Stomach (tissue), 9 donors: ENCODE data around the gene SERINC3. TPM values are rescaled to one million over a fixed set of nuclear protein-coding genes. Genes with fewer than 3 reads are reported as not detected.

ENCODE experiments used
- DNase-seq, 2 donors: peaks; one replicate each; pipeline versions ENCODE4 v3.0.0 to v3.0.0-alpha.2; 2013 to 2019
- H3K27ac ChIP-seq, 5 donors: fragments of 200-600 bp in 4 of 5; sonication (generic) in 4 of 5; one replicate each; pipeline ENCODE4 v1.5.1; 2013 to 2019; ENCODE audit warnings: mild to moderate bottlenecking in 1 of 5, moderate library complexity in 1 of 5
- H3K27me3 ChIP-seq, 3 donors: fragments of 200-600 bp; sonication (generic); one replicate each; pipeline ENCODE4 v1.5.1; 2017 to 2019; ENCODE audit warnings: mixed run types in 1 of 3
- H3K36me3 ChIP-seq, 4 donors: fragments of 200-600 bp; sonication (generic); 1 replicate in 3 of 4; 2 replicates in 1 of 4; pipeline ENCODE4 v1.5.1; 2016 to 2019
- H3K4me1 ChIP-seq, 4 donors: fragments of 200-600 bp; sonication (generic); one replicate each; pipeline ENCODE4 v1.5.1; 2016 to 2019
- H3K4me3 ChIP-seq, 4 donors: fragments of 200-600 bp; sonication (generic) in 3 of 4; one replicate each; pipeline ENCODE4 v1.5.1; 2016 to 2019; ENCODE audit warnings: mild to moderate bottlenecking in 1 of 4
- H3K9me3 ChIP-seq, 4 donors: fragments of 200-600 bp; sonication (generic); one replicate each; pipeline ENCODE4 v1.5.1; 2016 to 2019
- CTCF ChIP-seq, 7 experiments: fragments of 450-650 bp in 4 of 7; fragments of 200-600 bp in 3 of 7; sonication (generic) in 3 of 7; IDR thresholded peaks; one replicate each; pipeline ENCODE4 v1.5.1; 2016 to 2019; ENCODE audit warnings: antibody characterized with exemption in 7 of 7, control low read depth in 2 of 7, mild to moderate bottlenecking in 1 of 7
- EP300 ChIP-seq: sonication (generic); formaldehyde crosslinking; IDR thresholded peaks from one replicate; pipeline ENCODE4 v1.6.1; 2017; ENCODE audit warnings: antibody characterized with exemption
- POLR2A ChIP-seq, 4 donors: fragments of 450-650 bp; IDR thresholded peaks; one replicate each; pipeline ENCODE4 v1.6.1; 2016; ENCODE audit warnings: antibody characterized with exemption in 4 of 4, control low read depth in 2 of 4, mild to moderate bottlenecking in 1 of 4, moderate library complexity in 1 of 4
- POLR2AphosphoS5 ChIP-seq, 3 donors: sonication (generic); formaldehyde crosslinking; IDR thresholded peaks; one replicate each; pipeline ENCODE4 v1.6.1; 2016; ENCODE audit warnings: antibody characterized with exemption in 3 of 3
- WGBS, 5 donors: extraction: QIAGEN DNeasy Blood & Tissue Kit in 3 of 5; methylation state at CpG; one replicate each; pipeline versions ENCODE4 v1.1.5 to v1.1.7; 2013 to 2018; 5-methylcytosine and 5-hydroxymethylcytosine counted together
- intact Hi-C: fragments of 100-400 bp; cut with DNase I; formaldehyde crosslinking; loops from one replicate; pipeline ENCODE4 v1.15.1; 2023; ENCODE audit warnings: low total_unique reads
- polyA plus RNA-seq, 3 donors: library from polyadenylated mRNA; stranded (reverse); fragments of 200-250 nt; gene quantifications; one replicate each; pipeline ENCODE4 v1.2.3, GENCODE V29; 2013
- total RNA-seq, 5 donors: library from RNA; depleted of rRNA; stranded (reverse); fragments of >200 nt; gene quantifications; one replicate each; pipeline versions ENCODE4 v1.1.0 to v1.2.3, GENCODE V29; 2014 to 2016
- donor health status: healthy with polysubstance abuse.
- donor health status: Bipolar disorder and iron deficiency.
- donor health status: healthy.

SERINC3 gene
- total and polyA plus RNA-seq, 8 donors: 9.6 to 109 (median 42.9) TPM

DNA sequence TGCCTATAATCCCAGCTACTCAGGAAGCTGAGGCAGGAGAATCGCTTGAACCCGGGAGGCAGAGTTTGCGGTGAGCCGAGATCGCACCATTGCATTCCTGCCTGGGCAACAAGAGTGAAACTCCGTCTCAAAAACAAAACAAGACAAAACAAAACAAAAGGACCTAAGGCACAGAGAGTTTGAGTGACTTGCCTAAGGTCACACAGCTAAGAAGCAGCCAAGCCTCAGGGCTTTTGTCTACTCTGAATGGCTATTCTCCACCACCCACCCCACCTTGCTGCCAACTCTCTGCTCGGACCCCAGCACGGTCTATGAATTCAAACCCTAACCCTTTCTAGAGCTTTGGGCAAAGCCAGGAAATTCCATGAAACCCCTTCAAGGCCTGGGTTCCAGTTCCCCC, 65.3 kb downstream of the SERINC3 start:
- WGBS, 5 donors: 86 to 94% (median 89%) methylated on average over 8 of the region's 8 CpGs
- TF ChIP-seq CTCF (IDR thresholded peaks at IDR 0.05): no peak
- TF ChIP-seq POLR2A (IDR thresholded peaks at IDR 0.05): no peak
- TF ChIP-seq POLR2AphosphoS5 (IDR thresholded peaks at IDR 0.05): no peak
- TF ChIP-seq EP300: no peak
- no peaks in the 10 kb centered on the region for H3K36me3 ChIP-seq
- intact Hi-C loops: no loop called here
- DNase-seq: no peak
- H3K27me3 ChIP-seq: no peaks in the 10 kb centered on the region
- no peaks in the 10 kb centered on the region for H3K4me1 ChIP-seq
- H3K27ac ChIP-seq: no peak overlapping the region
- H3K9me3 ChIP-seq: no peaks in the 10 kb centered on the region
- H3K4me3 ChIP-seq: no peak overlapping the region

- intact Hi-C loops: no loop called here
- no peaks in the 10 kb centered on the region for H3K36me3 ChIP-seq
- WGBS, 5 donors: 53 to 75% (median 67%) methylated on average over 3 of the region's 3 CpGs
These were observed 66.7 kb downstream of the SERINC3 start for GRCh38 chr20:44455126-44455525.

GRCh38 chr20:44454306-44454963, 67.4 kb downstream of the SERINC3 start:
- WGBS, 5 donors: 81 to 92% (median 88%) methylated on average over 7 of the region's 7 CpGs

More at GRCh38 chr20:44455126-44455525, 66.7 kb downstream of the SERINC3 start:
- no peak for DNase-seq
- no peaks in the 10 kb centered on the region for H3K9me3 ChIP-seq
- no peaks in the 10 kb centered on the region for H3K27me3 ChIP-seq
- H3K27ac ChIP-seq: no peak overlapping the region
- H3K4me1 ChIP-seq: peaks cover 0 to 5% (median 2%) of the 10 kb centered on the region in 4 donors
- H3K4me3 ChIP-seq: no peak overlapping the region
- no peak for TF ChIP-seq CTCF (IDR thresholded peaks at IDR 0.05)
- TF ChIP-seq EP300: no peak
- TF ChIP-seq POLR2A (IDR thresholded peaks at IDR 0.05): no peak
- TF ChIP-seq POLR2AphosphoS5 (IDR thresholded peaks at IDR 0.05): no peak

DNA sequence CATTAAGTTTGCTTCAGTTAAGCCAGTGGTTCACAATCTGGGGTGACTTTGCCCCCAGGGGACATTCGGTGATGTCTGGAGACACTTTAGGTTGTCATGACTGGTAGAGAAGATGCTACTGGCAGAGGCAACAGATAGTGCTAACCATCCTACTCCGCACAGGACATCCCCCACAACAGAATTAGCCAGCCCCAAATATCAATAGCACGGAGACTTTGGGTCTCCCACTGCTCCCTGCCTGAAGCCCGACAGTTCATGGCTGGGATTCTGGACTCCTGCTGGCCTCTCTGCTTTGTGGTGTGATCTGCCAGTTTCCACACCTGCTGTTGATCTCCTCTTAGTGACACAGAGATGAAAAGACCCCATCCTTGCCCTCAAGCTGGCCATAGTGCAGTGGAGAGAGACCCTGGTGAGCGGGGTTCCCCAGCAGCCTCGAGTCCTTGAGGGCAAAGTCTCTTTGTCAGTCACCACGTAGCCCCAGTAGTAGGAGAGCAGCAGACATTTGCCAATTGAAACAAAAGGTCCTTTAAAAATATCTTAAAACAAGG, 70.9 kb downstream of the SERINC3 start:
- intact Hi-C loops: no loop called here
- H3K9me3 ChIP-seq: no peaks in the 10 kb centered on the region
- H3K36me3 ChIP-seq: no peaks in the 10 kb centered on the region
- no peaks in the 10 kb centered on the region for H3K27me3 ChIP-seq
- WGBS, 5 donors: 70 to 79% (median 74%) methylated on average over 6 to 7 of the region's 7 CpGs
- DNase-seq: no peak
- H3K4me3 ChIP-seq: no peak overlapping the region
- TF ChIP-seq POLR2A (IDR thresholded peaks at IDR 0.05): no peak
- TF ChIP-seq CTCF (IDR thresholded peaks at IDR 0.05): no peak
- TF ChIP-seq POLR2AphosphoS5 (IDR thresholded peaks at IDR 0.05): no peak
- no peak for TF ChIP-seq EP300
- no peak overlapping the region for H3K27ac ChIP-seq
- H3K4me1 ChIP-seq: peaks cover 0 to 9% (median 4%) of the 10 kb centered on the region in 4 donors

More at GRCh38 chr20:44454306-44454963, 67.4 kb downstream of the SERINC3 start:
- DNase-seq: no peak
- no peak overlapping the region for H3K27ac ChIP-seq
- no peak overlapping the region for H3K4me3 ChIP-seq
- TF ChIP-seq POLR2AphosphoS5 (IDR thresholded peaks at IDR 0.05) (no peak), CTCF (IDR thresholded peaks at IDR 0.05) (no peak), POLR2A (IDR thresholded peaks at IDR 0.05) (no peak), EP300 (no peak)
- H3K36me3 ChIP-seq: no peaks in the 10 kb centered on the region
- H3K27me3 ChIP-seq: no peaks in the 10 kb centered on the region
- intact Hi-C loops: no loop called here
- no peaks in the 10 kb centered on the region for H3K9me3 ChIP-seq
- H3K4me1 ChIP-seq: peaks cover 0 to 9% (median 4%) of the 10 kb centered on the region in 4 donors
